ENCODE measurements around the gene WNT7A. TPM values are rescaled to one million over a fixed set of nuclear protein-coding genes. Genes with fewer than 3 reads are reported as not detected.

WNT7A gene
- total RNA-seq, 1 experiment from 2014 or later: not detected

DNA sequence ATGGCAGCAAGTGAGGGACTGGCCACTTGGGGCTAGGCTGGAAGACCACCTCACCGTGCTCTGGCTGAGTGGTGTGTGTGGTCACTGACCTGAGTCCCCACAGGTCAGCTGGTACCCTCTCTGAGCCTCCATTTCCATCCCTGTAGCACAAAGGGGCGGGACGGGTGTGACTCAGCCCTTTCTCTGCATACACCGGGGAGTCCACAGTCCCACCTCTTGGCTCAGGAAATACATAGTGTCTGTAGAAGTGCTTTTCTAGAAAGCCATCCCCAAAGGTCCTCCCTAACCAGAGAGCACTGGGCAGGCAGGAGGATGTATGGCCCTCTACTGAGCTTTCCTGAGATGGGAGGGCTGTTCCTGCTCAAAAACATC lies 27.2 kb downstream of the WNT7A start:
- Histone ChIP-seq H3K56ac (ENCODE audit: insufficient read length, low read depth, low read length) (no peak overlapping the region), H2BK15ac (ENCODE audit: low read depth, low read length) (no peak overlapping the region), H2AK5ac (ENCODE audit: insufficient read length, low read length) (no peak overlapping the region), H4K20me1 (ENCODE audit: control insufficient read depth, insufficient read depth, insufficient read length) (no peaks in the 10 kb centered on the region), H3K9me3 (ENCODE audit: control insufficient read depth, low read depth, low read length) (no peaks in the 10 kb centered on the region), H2AFZ (ENCODE audit: low read length) (no peak overlapping the region), H3K14ac (ENCODE audit: insufficient read depth, low read length) (no peak overlapping the region; the same call in 1 of the 2 replicates), H2BK20ac (ENCODE audit: low read depth, low read length, poor library complexity, severe bottlenecking) (no peak overlapping the region), H3T11ph (ENCODE audit: low read length) (no peak overlapping the region), H3K9ac (ENCODE audit: extremely low read depth, insufficient read length, low read length) (no peak overlapping the region), H3K4me1 (ENCODE audit: insufficient read depth, low read length) (no peaks in the 10 kb centered on the region), H4K91ac (ENCODE audit: insufficient read length, low read depth, low read length) (no peak overlapping the region), H3K18ac (ENCODE audit: insufficient read length, low read depth, low read length) (no peak overlapping the region), H4K5ac (ENCODE audit: insufficient read length, low read depth, low read length) (no peak overlapping the region), H3K23ac (ENCODE audit: insufficient read length, low read depth, low read length) (no peak overlapping the region), H3K4me2 (ENCODE audit: insufficient read depth, insufficient read length, low read length) (no peak overlapping the region), H2BK12ac (ENCODE audit: insufficient read length, low read depth, low read length) (no peak overlapping the region), H3K27ac (ENCODE audit: insufficient read length, low read depth, low read length) (no peak overlapping the region), H3K4ac (ENCODE audit: low read depth, low read length) (no peak overlapping the region), H3K23me2 (ENCODE audit: insufficient read length, low read depth, low read length, poor library complexity, severe bottlenecking) (no peaks in the 10 kb centered on the region), H3K27me3 (ENCODE audit: insufficient read depth, low read length) (no peaks in the 10 kb centered on the region; the same call in 1 of the 2 replicates), H4K8ac (replicated peaks; ENCODE audit: insufficient read length, low read depth, low read length) (no peak overlapping the region), H3K79me1 (ENCODE audit: insufficient read depth, low read depth, low read length, poor library complexity, severe bottlenecking) (no peaks in the 10 kb centered on the region), H2BK5ac (ENCODE audit: insufficient read length, low read length) (no peak overlapping the region), H3K79me2 (ENCODE audit: insufficient read depth, low read length) (no peaks in the 10 kb centered on the region), H2BK120ac (ENCODE audit: low read depth, low read length, poor library complexity, severe bottlenecking) (no peak overlapping the region)
- TF ChIP-seq, protein P1, sequence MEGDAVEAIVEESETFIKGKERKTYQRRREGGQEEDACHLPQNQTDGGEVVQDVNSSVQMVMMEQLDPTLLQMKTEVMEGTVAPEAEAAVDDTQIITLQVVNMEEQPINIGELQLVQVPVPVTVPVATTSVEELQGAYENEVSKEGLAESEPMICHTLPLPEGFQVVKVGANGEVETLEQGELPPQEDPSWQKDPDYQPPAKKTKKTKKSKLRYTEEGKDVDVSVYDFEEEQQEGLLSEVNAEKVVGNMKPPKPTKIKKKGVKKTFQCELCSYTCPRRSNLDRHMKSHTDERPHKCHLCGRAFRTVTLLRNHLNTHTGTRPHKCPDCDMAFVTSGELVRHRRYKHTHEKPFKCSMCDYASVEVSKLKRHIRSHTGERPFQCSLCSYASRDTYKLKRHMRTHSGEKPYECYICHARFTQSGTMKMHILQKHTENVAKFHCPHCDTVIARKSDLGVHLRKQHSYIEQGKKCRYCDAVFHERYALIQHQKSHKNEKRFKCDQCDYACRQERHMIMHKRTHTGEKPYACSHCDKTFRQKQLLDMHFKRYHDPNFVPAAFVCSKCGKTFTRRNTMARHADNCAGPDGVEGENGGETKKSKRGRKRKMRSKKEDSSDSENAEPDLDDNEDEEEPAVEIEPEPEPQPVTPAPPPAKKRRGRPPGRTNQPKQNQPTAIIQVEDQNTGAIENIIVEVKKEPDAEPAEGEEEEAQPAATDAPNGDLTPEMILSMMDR (conservative IDR thresholded peaks at IDR 0.05): no peak
- no peak overlapping the region for H3K4me3 Mint-ChIP-seq
- H3K36me3 Mint-ChIP-seq (ENCODE audit: insufficient read depth in 1 of 3, low read depth in 3 of 3): no peaks in the 10 kb centered on the region
- peaks cover 15 to 19% of the 10 kb centered on the region in 2 experiments for H3K4me1 Mint-ChIP-seq
- no peaks in the 10 kb centered on the region; a peak in 1 of 5 replicates for H3K9me3 Mint-ChIP-seq
- WGBS (ENCODE audit: extremely low coverage, insufficient read length, low lambda C conversion rate): no CpG with 5 or more reads among the region's 4 CpGs
- H3K27ac Mint-ChIP-seq: no peak overlapping the region
- DNase-seq: no peak
- peaks cover 31% of the 10 kb centered on the region for H3K27me3 Mint-ChIP-seq (ENCODE audit: low read depth)

All from H9 (cell line).